HG02852 (cell line): Measurements from ENCODE around the gene TIAM1.
A peak's percentile ranks its signal among the peaks of the same experiment; 100 is the strongest.

Source experiments
- ATAC-seq: cut with Tn5 transposase; IDR thresholded peaks from one replicate; pipeline ENCODE4 v1.9.1; 2021; ENCODE audit warnings: mild to moderate bottlenecking, moderate library complexity; ENCODE audit not compliant: unreplicated experiment

TIAM1 gene

GRCh38 chr21:31335957-31336738, 7.9 kb downstream of the TIAM1 start:
- no peak for ATAC-seq

DNA sequence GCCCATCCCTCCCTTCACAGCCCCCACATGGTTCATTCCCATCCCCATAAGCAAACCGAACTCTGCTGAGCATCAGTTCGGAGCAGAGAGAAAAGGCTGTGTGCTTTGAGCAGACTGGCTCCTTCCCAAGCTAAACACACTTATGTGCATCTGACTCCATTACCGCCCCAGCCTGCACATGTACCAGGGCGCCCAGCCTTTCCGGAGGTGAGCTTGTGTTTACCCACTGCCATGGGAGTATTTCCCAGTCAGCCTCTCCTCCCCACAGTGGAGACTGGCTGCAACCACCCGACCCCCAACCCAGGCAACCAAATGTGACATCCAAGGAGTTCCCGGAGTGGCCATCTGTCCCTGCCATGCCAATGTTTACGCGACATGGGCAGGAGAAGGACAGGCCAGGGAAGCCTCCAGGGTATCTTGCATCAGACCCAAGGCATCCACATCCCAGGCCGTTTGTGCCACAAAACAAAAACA, 9.4 kb downstream of the TIAM1 start:
- ATAC-seq: no peak

GRCh38 chr21:31332525-31332924, 11.5 kb downstream of the TIAM1 start:
- ATAC-seq: no peak

DNA sequence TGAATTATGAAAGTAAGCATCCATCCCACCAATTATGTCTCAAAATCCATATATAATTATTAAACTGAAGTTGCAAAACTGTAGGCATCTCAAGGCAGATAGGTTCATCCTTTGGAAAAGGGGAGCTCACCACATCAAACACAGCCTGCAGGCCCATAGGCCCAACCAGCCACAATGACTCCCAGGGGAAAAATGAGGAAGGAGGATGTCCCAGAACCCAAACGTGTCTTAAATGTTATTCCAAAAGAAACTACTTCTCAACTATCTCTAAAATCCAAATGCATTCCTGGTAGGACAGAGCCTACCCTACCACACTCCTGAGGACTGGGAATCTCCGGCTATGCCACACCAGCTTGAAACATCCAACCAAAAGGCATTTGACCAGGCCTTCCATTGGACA, 12.8 kb downstream of the TIAM1 start:
- no peak for ATAC-seq

GRCh38 chr21:31330144-31330483, 13.9 kb downstream of the TIAM1 start:
- no peak for ATAC-seq

DNA sequence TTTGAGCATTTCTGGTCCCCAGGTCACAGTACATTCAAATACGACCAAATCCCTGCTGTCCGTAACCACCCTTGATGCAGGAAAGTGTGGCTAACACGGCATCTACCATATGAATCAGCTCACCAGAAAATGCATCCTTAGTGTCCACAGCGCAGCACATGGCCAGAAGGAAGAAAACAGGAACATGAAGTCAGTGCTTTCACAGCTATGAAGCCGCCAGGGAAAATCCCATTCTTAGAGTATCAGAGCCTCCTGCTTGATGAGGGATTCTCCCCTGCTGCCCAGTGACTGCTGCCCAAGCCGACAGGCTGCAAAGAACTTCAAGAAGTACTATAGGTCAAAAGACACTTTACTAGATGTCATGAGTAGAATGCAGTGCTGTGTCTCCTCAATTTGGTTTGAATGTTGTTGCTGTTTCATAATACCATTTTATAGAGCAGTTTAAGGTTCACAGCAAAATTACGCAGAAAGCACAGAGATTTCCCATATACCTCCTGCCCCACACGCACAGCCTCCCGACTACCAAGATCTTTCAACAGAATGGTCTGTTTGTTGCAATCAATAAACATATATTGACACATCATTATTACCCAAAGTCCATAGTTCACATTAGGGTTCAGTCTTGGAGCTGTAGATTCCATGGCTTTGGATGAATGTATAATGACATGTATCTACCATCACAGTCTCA, 14.5 kb downstream of the TIAM1 start:
- no peak for ATAC-seq

DNA sequence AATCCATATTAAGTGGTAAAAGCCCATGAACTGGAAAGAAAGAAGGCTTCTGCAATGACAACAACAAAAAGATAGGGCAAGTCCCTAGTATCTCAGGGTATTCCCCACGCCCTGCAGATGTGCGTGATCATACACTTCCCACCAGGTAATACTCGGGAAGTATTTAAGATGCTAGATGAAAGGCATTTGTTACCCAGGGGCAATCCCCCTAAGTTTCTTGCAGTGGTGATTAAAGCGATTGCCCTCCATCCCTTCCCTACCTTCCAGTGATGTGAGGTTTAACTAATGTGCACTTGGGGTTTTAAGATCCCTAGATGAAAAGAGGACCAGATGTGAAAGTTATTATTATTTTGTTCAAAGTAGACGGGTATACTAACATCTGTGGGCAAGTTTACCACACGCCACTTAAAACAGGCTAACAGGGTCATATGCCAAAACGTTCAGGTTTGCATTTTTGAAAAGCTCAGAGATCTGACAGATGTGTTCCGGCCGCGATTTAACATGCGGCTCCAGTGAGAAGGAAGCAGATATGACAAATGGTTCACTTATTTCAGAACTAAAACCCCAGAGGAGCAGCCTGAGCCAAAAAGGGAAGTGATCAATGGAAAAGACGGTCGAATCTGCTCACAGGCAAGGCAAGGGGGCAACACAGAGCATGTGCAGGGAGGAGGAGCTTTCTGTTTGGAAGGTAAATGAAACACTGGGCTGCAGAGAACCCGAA, 17.4 kb downstream of the TIAM1 start:
- peak; percentile 93 for ATAC-seq

DNA sequence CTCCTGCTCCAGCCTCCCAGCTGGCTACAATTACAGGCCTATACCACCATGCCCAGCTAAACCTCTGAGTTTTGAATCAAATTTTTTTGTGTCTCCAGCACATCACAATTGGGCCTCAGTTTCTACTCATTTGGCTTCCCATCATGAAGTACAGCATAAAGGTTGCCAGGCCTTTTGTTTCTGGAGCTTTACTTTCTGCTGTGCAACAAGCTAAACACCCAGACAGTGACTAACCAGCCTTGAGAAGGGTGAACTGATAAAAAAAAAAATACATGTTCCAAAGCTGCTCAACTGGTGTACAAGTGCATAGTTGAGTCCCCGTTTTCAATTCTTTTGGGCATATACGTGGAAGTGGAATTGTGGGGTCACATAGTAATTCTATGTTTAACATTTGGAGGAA, 25.1 kb downstream of the TIAM1 start:
- no peak for ATAC-seq

GRCh38 chr21:31317688-31318087, 26.4 kb downstream of the TIAM1 start:
- ATAC-seq: no peak

GRCh38 chr21:31316488-31317169, 27.4 kb downstream of the TIAM1 start:
- no peak for ATAC-seq

- ATAC-seq: no peak
Measured at GRCh38 chr21:31316072-31316471, 28.0 kb downstream of the TIAM1 start.

DNA sequence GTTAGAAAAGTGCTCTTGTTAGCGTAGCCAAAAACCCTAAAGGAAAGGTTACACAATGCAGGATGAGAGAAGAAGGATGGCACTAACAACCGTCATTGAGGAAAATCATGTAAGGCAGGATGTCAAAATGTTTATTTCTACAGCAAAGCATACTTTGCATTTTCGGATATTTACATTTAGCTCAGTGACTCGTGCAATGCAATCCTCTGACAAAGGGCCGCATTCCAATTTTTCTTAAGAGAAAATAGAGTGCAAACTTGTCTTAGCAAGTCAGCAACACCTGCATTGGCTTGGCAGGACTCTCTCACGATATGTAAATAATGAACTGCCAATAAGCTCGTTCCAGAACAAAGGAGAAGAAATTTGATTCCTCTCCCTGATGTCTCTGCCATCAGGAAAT, 33.3 kb downstream of the TIAM1 start:
- ATAC-seq: no peak

DNA sequence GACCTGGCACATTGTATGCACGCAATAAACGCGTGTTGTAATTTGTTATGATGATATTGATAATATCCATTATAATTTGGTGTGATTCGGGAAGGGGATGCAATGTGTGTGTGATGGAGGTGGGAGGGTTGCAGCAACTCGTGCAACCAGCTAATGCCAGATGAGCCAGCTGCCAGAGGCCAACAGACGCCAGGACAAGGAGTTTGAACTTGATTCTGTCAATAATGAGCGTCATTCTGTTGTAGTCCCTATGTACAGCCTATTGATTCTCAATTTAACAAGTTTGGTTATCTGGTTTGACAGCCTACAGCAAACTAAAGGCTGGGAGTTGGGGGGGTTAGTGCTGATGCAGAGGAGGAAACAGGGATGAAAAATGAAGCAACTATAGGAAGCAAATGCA, 35.5 kb downstream of the TIAM1 start:
- no peak for ATAC-seq

GRCh38 chr21:31305888-31306287, 38.2 kb downstream of the TIAM1 start:
- ATAC-seq: no peak

- no peak for ATAC-seq
Measured at GRCh38 chr21:31299291-31300147, 44.5 kb downstream of the TIAM1 start.

GRCh38 chr21:31298618-31299269, 45.3 kb downstream of the TIAM1 start:
- no peak for ATAC-seq

GRCh38 chr21:31297806-31298205, 46.3 kb downstream of the TIAM1 start:
- no peak for ATAC-seq

DNA sequence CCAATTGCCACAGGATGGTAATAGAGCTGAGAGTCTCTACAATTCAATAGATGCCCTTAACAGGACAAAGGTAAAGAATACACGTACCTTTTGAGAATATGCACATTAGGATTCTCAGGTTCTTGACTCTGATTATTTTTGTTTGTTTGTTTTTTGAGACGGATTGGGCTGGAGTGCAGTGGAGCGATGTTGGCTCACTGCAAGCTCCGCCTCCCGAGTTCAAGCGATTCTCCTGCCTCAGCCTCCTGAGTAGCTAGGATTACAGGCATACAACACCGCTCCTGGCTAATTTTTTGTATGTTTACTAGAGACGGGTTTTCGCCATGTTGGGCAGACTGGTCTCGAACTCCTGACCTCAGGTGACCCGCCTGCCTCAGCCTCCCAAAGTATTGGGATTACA, 48.4 kb downstream of the TIAM1 start:
- ATAC-seq: no peak

- no peak for ATAC-seq
Measured at GRCh38 chr21:31294691-31295090, 49.4 kb downstream of the TIAM1 start.

- no peak for ATAC-seq
Measured at GRCh38 chr21:31293986-31294385, 50.1 kb downstream of the TIAM1 start.
